Endometrium (tissue), 2 donors: ENCODE data around the gene PLCD3.

ENCODE experiments used
- FAIRE-seq: peaks from 2 replicates; lab custom pipeline; 2012; peaks lifted over from hg19 to GRCh38; lab: Jason Lieb, UNC
- donor health status: control.
- donor health status: control.

Gene PLCD3, protein sequence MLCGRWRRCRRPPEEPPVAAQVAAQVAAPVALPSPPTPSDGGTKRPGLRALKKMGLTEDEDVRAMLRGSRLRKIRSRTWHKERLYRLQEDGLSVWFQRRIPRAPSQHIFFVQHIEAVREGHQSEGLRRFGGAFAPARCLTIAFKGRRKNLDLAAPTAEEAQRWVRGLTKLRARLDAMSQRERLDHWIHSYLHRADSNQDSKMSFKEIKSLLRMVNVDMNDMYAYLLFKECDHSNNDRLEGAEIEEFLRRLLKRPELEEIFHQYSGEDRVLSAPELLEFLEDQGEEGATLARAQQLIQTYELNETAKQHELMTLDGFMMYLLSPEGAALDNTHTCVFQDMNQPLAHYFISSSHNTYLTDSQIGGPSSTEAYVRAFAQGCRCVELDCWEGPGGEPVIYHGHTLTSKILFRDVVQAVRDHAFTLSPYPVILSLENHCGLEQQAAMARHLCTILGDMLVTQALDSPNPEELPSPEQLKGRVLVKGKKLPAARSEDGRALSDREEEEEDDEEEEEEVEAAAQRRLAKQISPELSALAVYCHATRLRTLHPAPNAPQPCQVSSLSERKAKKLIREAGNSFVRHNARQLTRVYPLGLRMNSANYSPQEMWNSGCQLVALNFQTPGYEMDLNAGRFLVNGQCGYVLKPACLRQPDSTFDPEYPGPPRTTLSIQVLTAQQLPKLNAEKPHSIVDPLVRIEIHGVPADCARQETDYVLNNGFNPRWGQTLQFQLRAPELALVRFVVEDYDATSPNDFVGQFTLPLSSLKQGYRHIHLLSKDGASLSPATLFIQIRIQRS

DNA sequence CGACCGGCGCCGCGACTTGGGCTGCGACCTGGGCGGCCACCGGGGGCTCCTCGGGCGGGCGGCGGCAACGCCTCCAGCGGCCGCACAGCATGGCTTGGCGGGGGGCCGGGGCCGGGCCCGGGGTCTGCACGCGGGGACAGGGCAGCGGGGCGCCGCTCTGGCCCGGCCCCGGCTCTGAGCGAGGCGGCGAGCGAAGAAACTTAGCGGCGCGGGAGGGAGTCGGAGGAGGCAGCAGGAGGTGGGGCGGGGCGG is at the start of gene PLCD3:
Gene PLCD3 (minus strand): TSS at position 196 of the 252 bp plus-strand sequence. CDS start 105 bp downstream, at position 91.
- no peak for FAIRE-seq

DNA sequence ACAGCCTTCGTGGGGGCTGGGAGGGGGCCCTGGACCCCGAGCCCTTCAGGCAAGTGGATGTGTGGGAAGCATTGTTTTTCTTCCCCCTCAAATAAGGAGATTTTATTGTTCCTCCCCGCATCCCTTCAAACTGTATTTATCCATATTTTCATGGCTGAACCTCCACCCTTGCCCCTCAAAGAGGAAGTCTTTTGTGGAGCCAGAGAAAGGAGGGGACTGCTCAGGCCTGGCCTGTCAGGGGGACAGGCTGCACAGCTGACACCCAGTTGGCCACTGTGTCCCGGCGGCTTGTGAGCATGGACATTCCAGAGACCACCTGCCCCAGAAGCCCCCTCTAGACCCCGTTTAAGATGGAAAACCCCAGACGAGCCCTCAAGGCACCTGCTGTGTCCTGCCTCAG is 45.2 kb upstream of the PLCD3 start:
- FAIRE-seq, result no peak

DNA sequence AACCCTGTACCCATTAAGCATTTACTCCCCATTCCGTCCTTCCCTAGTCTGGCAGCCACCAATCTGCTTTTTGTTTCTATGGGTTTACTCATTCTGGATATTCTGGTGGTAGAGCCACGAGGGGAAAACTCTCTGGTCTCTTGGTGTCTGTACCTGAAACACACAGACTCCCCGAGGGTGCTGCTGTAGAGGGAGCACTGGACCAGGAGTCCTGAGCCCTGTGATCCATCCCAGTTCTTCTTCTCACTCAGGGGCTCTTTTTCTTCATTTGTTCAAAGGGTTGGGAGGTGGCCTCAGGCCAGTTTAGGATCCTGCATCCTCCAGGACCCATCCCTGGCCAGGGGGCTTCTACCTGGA is 43.4 kb upstream of the PLCD3 start:
- no peak for FAIRE-seq

GRCh38 chr17:45172541-45173286 is 40.4 kb upstream of the PLCD3 start:
- no peak for FAIRE-seq

DNA sequence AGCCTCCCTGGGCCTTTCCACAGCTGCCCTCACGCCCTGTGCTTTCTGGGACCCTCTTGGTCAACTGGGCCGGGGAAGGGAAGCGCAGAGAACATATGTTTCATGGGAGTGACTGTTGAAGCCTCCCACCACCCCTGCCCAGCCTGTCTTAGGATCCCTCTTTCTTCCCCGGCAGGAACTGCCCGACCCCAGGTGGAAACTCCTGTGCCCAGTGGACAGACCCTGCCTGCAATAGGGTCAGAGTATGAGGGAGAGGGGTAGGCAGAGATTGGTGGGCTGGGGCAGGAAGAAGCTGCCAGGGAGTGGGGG is 39.9 kb upstream of the PLCD3 start:
- FAIRE-seq, result no peak

GRCh38 chr17:45171338-45172231 is 39.3 kb upstream of the PLCD3 start:
- no peak for FAIRE-seq

DNA sequence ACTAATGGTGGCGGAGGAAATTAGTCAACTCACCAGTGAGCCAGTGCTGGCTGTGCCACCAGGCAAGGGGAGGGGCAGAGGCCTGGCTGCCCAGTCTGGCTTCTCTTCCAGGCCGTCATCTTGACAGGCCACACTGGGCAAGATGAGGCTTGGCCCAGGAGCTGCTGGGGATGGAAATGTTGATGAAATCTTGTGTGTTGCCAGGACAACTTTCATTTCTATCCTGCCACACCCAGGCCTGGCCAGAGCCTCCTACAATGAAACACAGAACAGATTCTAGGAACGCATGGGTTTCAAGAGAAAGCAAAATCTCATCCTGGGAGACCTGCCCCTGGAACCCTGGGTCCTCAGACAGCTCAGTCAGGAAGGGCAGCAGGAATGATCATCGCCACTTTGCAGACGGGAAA is 38.6 kb upstream of the PLCD3 start:
- FAIRE-seq, result no peak

DNA sequence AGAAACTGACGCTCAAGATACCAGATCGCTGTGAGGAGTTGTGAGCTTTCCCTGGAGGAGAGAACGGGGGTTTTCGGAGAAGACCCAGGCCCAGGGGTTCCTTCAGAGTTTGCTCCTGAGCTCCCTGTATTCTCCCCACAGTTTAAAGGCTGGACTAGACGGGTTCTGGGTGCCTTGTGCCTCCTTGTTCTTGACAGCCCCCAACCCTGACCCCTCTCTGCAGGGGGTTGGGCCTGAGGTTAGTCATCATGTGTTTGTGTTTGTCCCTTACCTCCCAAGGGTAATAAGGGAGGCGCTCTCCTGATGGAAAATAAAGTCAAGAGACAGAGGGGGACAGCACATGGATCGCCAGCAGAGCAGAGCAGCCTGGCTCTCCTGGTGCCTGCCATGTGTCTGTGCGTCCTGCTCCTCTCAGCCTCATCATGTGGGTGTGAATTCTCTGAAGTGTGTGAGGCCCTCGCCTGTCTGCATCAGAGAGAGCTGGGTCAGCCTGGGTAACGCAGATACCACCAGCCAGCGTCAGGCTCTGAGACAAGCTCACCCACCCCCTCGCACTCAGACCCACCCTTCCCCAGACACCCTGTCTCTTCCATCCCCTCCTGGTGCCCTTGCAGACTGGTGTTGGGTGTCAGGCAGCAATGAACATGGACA is 38.1 kb upstream of the PLCD3 start:
- FAIRE-seq, result no peak

DNA sequence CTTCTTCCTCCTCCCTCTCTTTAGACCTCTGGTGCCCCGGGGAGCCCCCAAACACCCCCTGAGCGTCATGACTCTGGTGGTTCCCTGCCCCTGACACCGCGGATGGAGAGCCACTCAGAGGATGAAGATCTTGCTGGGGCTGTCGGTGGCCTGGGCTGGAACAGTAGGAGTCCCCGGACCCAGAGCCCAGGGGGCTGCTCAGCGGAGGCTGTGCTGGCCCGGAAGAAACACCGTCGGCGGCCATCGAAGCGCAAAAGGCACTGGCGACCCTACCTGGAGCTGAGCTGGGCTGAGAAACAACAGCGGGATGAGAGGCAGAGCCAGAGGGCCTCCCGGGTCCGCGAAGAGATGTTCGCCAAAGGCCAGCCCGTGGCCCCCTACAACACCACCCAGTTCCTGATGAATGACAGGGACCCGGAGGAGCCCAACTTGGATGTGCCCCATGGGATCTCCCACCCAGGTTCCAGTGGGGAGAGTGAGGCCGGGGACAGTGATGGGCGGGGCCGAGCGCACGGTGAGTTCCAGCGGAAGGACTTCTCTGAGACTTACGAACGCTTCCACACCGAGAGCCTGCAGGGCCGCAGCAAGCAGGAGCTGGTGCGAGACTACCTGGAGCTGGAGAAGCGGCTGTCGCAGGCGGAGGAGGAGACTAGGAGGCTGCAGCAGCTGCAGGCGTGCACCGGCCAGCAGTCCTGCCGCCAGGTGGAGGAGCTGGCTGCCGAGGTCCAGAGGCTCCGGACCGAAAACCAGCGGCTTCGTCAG is 36.9 kb upstream of the PLCD3 start:
- FAIRE-seq, result no peak

DNA sequence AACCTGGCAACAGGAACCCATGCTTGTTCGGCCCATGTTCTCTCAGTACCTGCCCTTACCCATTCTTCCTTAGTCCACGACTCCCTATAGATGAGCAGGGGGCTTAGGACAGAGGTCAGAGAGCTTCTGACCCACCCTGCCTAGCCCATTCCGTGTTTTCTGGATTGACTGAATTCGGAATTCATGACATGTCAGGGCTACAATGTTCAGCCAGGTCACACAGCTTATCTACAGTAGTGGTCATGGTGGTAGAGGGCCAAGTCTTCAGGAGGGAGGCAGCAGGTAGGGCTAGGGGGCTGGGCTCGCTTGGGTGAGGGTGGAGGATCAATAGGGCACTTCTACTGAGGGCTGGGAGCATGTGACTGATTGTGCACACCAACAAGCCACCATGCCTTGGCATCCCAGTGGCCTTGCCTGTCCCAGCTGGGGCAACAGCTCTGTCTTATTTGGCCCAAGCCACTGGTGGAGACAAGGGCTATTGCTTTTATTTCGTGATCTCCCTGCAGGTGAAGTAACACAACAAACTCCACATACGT is 32.5 kb upstream of the PLCD3 start:
- no peak for FAIRE-seq

- FAIRE-seq, result no peak
Measured at GRCh38 chr17:45162025-45162687, 29.8 kb upstream of the PLCD3 start.

- peak; percentile 99 for FAIRE-seq
Measured at GRCh38 chr17:45161288-45162024, 29.1 kb upstream of the PLCD3 start, which contains the start of gene HEXIM2. Gene HEXIM2 (plus strand): TSS chr17:45161875. CDS start chr17:45162794, 919 bp downstream.

DNA sequence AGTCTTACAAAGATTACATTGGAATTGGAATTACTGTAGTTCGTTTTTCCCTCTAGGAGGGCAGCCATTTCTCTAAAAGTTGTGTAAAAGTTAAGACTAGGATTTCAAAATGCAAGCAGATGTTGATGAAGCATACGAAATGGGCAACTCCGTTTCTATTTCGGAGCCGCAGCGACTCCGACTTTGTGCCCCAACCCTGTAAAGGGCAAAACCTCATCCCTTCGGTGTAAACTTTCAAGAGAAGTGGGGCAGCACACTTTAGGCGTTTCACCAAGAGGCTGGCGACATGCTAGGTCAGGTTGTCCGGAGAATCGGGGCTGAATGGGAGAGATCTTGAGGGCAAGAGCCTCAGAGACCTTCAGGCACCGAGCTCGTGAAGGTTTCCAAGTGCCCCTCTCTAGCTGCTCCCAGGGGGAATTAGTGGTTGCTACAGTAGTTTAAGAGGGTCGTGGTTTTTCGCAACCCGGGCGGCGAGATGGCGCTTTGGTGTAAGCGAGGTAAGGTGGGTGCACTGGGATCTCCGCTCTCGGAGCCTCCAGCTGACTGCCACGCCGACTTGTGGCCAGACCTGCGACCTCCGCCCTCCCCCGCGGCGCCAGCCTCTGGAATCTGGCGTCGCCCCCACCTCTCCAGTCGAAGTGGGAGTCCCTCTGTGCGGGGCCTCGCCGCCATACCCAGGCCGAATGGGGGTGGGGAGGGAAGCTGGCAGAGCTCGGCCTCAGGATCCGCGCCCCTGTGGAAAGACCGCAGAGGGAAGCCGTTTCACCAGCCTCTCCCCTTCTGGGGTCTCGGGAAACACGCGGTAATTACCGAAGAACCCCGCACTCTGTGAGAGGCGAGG is 28.4 kb upstream of the PLCD3 start:
- FAIRE-seq, result no peak

- FAIRE-seq, result no peak
Measured at GRCh38 chr17:45156242-45156641, 23.9 kb upstream of the PLCD3 start.

- FAIRE-seq, result no peak
Measured at GRCh38 chr17:45155483-45155882, 23.2 kb upstream of the PLCD3 start.

DNA sequence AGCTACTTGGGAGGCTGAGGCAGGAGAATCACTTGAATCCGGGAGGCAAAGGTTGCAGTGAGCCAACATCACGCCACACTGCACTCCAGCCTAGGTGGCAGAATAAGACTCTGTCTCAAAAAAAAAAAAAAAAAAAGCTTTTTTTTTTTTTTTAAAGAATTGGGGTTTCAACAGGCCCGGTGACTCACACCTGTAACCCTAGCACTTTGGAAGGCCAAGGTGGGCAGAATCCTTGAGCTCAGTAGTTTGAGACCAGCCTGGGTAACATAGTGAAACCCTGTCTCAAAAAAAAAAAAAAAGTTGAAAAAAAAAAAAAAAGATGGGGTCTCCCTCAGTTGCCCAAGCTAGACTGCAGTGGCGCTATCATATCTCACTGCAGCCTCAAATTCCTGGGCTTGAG is 22.7 kb upstream of the PLCD3 start:
- FAIRE-seq, result no peak

DNA sequence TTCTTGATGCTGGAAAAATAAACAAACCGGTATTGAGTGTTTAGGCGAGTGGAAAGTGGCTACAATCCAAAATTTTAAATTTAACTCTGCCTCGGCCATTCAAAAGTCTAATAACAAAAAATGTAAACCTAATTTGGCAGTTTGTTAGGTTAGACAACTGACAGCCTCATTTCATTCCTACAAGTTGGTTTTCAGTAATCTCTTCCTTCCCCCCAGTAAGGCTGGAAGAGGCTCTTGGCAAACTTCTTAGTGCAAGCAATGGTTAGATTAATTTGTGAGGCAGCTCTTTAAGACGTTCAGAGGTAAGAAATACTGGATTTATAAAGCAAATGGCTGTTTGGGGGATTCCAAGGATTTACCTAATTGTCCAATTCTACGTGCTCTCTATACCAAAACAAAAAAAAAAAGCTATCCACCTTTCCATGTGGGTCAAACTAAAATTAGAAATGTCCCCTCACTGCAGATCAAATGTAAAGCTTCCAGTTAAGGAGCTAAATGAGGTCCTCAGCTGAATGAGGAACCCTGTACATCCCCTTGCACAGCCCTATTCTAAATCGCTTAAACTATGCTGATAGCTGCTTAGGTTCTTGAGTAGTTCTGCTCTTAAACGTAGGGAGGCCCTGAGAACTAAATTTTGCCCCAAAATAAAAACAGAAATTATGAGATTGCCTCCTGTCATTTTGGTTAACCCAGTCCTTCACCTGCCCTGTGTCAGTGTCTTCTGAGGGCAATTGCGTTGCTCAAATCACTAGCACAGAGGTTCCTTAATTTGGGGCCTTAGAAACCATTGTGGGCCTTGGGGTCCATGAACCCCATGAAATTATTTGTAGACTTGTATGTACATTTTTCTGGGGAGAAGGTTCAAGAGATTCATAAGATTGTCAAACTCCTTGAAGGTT is 18.8 kb upstream of the PLCD3 start:
- no peak for FAIRE-seq
